ENCODE data around the gene KCNH3.

The KCNH3 gene

GRCh38 chr12:49524660-49525324, 14.0 kb upstream of the KCNH3 start:
- Histone ChIP-seq H3K4me3 (replicated peaks; ENCODE audit: insufficient read depth, low read length) (no peak overlapping the region), H3K27ac (replicated peaks) (no peak overlapping the region), H3K27me3 (ENCODE audit: insufficient read depth, poor library complexity, severe bottlenecking) (no peaks in the 10 kb centered on the region)
- no peak for TF ChIP-seq SPI1 (IDR thresholded peaks at IDR 0.05; ENCODE audit: borderline replicate concordance, low read depth)
- TF ChIP-seq POLR2AphosphoS5 (IDR thresholded peaks at IDR 0.05; ENCODE audit: low read depth), result no peak
- TF ChIP-seq REST (IDR thresholded peaks at IDR 0.05; ENCODE audit: insufficient replicate concordance, low read depth), result no peak
- TF ChIP-seq CTCF (IDR thresholded peaks at IDR 0.05; ENCODE audit: insufficient read depth, low read length), result no peak
- TF ChIP-seq GABPA (IDR thresholded peaks at IDR 0.05; ENCODE audit: low read depth), result no peak
- DNase-seq (ENCODE audit: low read depth in 1 of 2, low spot score in 1 of 2), result no peak

- TF ChIP-seq CTCF (IDR thresholded peaks at IDR 0.05; ENCODE audit: insufficient read depth, low read length) (no peak), REST (IDR thresholded peaks at IDR 0.05; ENCODE audit: insufficient replicate concordance, low read depth) (no peak), GABPA (IDR thresholded peaks at IDR 0.05; ENCODE audit: low read depth) (no peak), POLR2AphosphoS5 (IDR thresholded peaks at IDR 0.05; ENCODE audit: low read depth) (no peak), SPI1 (IDR thresholded peaks at IDR 0.05; ENCODE audit: borderline replicate concordance, low read depth) (no peak)
- no peaks in the 10 kb centered on the region for H3K27me3 ChIP-seq (ENCODE audit: insufficient read depth, poor library complexity, severe bottlenecking)
Observed at GRCh38 chr12:49525942-49526341, 12.9 kb upstream of the KCNH3 start.

GRCh38 chr12:49527361-49528130, 11.3 kb upstream of the KCNH3 start:
- TF ChIP-seq POLR2AphosphoS5 (IDR thresholded peaks at IDR 0.05; ENCODE audit: low read depth) (no peak), REST (IDR thresholded peaks at IDR 0.05; ENCODE audit: insufficient replicate concordance, low read depth) (no peak), SPI1 (IDR thresholded peaks at IDR 0.05; ENCODE audit: borderline replicate concordance, low read depth) (no peak), CTCF (IDR thresholded peaks at IDR 0.05; ENCODE audit: insufficient read depth, low read length) (no peak), GABPA (IDR thresholded peaks at IDR 0.05; ENCODE audit: low read depth) (no peak)
- no peak overlapping the region for H3K27ac ChIP-seq (replicated peaks)
- no peaks in the 10 kb centered on the region for H3K27me3 ChIP-seq (ENCODE audit: insufficient read depth, poor library complexity, severe bottlenecking)
- H3K4me3 ChIP-seq (replicated peaks; ENCODE audit: insufficient read depth, low read length), result no peak overlapping the region
- no peak for DNase-seq (ENCODE audit: low read depth in 1 of 2, low spot score in 1 of 2)

More at GRCh38 chr12:49525942-49526341, 12.9 kb upstream of the KCNH3 start:
- DNase-seq (ENCODE audit: low read depth in 1 of 2, low spot score in 1 of 2), result no peak
- Histone ChIP-seq H3K27ac (replicated peaks) (no peak overlapping the region), H3K4me3 (replicated peaks; ENCODE audit: insufficient read depth, low read length) (no peak overlapping the region)
